Measurements from ENCODE around the gene CYP11A1. TPM values are rescaled to one million over a fixed set of nuclear protein-coding genes. Genes with fewer than 3 reads are reported as not detected.

The CYP11A1 gene
- total RNA-seq, 1 donor from 2014 or later, result 2.0 TPM

DNA sequence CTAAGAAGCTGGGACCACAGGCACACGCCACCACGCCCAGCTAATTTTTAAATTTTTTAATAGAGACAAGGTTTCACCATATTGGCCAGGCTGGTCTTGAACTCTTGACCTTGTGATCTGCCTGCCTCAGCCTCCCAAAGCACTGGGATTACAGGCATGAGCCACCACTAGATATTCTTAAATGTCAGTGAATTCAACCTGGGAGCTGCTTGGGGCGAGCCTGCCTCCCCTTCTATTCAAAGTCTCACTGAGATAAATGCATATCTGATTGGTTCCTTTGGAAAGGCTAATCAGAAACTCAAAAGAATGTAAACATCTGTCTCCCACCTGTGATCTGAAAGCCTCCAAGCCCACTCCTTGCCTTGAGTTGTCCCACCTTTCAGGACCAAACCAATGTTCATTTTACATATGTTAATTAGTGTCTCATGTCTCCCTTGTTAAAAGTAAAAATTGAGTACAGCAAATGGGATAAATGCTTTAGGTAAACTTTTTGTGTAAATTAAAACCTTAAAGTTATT lies 15.0 kb downstream of the CYP11A1 start:
- Mint-ChIP-seq H3K27me3 (peaks cover 14% of the 10 kb centered on the region), H3K4me3 (ENCODE audit: low read depth) (no peak overlapping the region), H3K4me1 (ENCODE audit: low read depth) (no peaks in the 10 kb centered on the region), H3K9me3 (ENCODE audit: low read depth) (peaks cover 17% of the 10 kb centered on the region), H3K36me3 (ENCODE audit: insufficient read depth) (peaks cover 2% of the 10 kb centered on the region), H3K27ac (peak overlapping the region; percentile 50)
- no peak for DNase-seq (ENCODE audit: low spot score, unreplicated experiment)
- TF ChIP-seq, protein P1, sequence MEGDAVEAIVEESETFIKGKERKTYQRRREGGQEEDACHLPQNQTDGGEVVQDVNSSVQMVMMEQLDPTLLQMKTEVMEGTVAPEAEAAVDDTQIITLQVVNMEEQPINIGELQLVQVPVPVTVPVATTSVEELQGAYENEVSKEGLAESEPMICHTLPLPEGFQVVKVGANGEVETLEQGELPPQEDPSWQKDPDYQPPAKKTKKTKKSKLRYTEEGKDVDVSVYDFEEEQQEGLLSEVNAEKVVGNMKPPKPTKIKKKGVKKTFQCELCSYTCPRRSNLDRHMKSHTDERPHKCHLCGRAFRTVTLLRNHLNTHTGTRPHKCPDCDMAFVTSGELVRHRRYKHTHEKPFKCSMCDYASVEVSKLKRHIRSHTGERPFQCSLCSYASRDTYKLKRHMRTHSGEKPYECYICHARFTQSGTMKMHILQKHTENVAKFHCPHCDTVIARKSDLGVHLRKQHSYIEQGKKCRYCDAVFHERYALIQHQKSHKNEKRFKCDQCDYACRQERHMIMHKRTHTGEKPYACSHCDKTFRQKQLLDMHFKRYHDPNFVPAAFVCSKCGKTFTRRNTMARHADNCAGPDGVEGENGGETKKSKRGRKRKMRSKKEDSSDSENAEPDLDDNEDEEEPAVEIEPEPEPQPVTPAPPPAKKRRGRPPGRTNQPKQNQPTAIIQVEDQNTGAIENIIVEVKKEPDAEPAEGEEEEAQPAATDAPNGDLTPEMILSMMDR (IDR thresholded peaks at IDR 0.05; ENCODE audit: unreplicated experiment), result no peak

DNA sequence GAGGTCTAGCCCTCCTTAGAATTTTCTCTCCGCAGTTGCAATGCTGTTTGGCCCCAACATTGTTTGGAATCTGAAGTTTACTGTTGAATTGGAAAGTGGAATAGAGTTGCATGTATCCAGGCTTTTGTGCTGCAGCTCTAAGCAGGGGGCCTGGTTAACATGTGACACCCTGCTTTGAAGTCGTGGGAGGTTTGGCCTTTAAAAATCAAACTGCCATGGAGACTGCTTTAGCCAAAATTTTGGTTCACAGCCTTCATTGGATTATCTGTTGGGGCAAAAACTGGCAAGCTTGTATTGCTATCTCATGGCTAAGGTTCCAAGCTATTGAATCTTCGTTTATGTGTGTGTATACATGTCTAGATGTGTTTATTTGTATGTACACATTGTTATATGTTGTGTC lies 15.8 kb downstream of the CYP11A1 start:
- Mint-ChIP-seq H3K4me3 (ENCODE audit: low read depth) (no peak overlapping the region), H3K9me3 (ENCODE audit: low read depth) (peaks cover 17% of the 10 kb centered on the region), H3K27me3 (peaks cover 14% of the 10 kb centered on the region), H3K36me3 (ENCODE audit: insufficient read depth) (peaks cover 2% of the 10 kb centered on the region), H3K27ac (no peak overlapping the region), H3K4me1 (ENCODE audit: low read depth) (no peaks in the 10 kb centered on the region)
- TF ChIP-seq, protein P1 (IDR thresholded peaks at IDR 0.05; ENCODE audit: unreplicated experiment), result no peak
- no peak for DNase-seq (ENCODE audit: low spot score, unreplicated experiment)

DNA sequence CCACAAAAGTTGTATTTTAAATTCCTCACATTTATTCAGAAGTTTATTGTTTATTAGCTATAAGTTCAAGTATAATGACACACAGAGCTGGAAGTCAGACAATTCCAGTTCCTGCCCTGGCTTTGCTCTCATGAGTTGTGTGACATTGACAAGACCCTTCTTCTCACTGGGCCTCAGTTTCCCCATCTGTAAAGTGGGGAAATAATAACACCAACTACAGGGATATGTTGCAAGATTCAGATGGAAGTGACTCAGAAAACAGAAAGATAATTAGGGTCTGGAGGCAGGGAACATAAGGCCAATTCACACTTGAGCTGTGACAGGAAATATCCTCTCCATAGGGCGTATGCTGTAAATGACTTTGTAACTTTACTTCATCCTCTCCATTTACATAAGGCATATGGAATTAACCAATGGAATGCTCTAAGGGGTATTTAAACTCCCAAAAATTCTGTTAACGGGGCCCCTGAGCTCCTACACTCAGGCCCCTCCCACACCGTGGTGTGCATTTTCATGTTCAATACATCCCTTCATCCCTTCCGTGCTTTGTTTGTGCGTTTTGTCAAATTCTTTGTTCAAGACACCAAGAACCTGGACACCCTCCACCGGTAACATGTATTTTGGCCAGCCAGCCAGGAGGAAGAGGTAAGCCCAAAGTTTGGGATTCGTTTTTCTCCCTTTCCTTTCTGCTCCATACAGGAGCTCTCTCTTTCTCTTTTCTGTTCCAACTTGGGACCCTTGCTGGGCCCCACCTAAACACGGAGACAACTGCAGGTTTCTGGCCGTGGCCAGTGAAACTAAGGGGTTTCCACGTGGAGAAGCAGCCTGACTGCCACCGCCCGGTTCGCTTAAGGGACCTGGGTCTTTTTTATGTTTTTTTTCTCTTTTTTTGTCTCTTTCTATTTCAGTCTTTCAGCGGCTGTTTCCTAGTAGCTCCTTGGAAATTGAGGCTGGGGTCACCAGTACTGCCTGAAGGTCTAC lies 16.9 kb downstream of the CYP11A1 start:
- Mint-ChIP-seq H3K4me3 (ENCODE audit: low read depth) (no peak overlapping the region), H3K9me3 (ENCODE audit: low read depth) (peaks cover 17% of the 10 kb centered on the region), H3K4me1 (ENCODE audit: low read depth) (peaks cover under 1% of the 10 kb centered on the region), H3K36me3 (ENCODE audit: insufficient read depth) (peaks cover 2% of the 10 kb centered on the region), H3K27me3 (peaks cover 12% of the 10 kb centered on the region), H3K27ac (no peak overlapping the region)
- TF ChIP-seq, protein P1 (IDR thresholded peaks at IDR 0.05; ENCODE audit: unreplicated experiment), result no peak
- DNase-seq (ENCODE audit: low spot score, unreplicated experiment), result no peak

DNA sequence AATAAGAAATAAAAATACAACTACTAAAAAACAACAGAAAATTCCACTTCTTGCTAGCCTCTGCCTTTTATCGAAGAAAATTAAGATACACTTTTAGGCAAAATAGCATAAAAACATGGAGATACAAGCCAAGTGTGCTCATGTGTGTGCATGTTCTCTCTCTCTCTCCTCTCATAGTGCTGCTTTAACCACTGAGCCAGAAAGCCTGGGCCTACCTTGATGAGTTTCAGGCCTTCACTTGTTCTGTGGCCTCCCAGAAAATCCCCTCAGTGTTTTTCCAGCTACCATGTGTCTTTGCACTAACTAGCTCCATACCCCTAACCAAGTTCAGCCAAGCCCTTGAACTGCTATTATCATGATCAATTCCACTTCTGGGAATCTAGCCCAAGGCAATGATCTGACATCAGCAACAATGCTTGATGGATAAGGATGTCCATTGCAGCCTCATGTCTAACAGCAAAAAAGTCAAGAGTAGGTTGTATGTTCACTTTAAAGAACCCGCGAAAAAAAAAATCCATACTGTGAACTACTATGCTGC lies 18.1 kb downstream of the CYP11A1 start:
- peaks cover 5% of the 10 kb centered on the region for H3K4me1 Mint-ChIP-seq (ENCODE audit: low read depth)
- peaks cover 10% of the 10 kb centered on the region for H3K27me3 Mint-ChIP-seq
- TF ChIP-seq, protein P1 (IDR thresholded peaks at IDR 0.05; ENCODE audit: unreplicated experiment), result no peak
- no peak for DNase-seq (ENCODE audit: low spot score, unreplicated experiment)
- H3K4me3 Mint-ChIP-seq (ENCODE audit: low read depth), result no peak overlapping the region
- peaks cover 7% of the 10 kb centered on the region for H3K9me3 Mint-ChIP-seq (ENCODE audit: low read depth)
- no peaks in the 10 kb centered on the region for H3K36me3 Mint-ChIP-seq (ENCODE audit: insufficient read depth)
- no peak overlapping the region for H3K27ac Mint-ChIP-seq

DNA sequence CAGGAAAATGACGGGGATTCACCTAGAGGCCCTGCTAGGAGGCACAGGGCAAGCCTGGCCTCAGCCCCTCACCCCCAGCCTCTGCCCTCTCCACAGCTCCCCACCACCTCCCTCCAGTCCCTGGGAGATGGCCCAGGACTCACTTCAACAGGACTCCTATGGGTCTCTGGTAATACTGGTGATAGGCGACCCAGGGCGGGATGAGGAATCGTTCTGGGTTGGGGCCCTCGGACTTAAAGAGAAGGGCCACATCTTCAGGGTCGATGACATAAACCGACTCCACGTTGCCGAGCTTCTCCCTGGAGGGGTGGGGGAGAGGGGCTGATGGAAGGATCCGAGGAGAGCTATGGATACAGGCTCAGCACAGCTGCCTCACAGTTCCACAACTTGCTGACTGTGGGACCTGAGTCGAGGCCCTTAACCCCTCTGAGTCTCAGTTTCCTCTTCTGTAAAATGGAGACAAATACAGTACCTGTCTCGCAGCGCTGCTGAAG lies 19.6 kb downstream of the CYP11A1 start:
- Mint-ChIP-seq H3K9me3 (ENCODE audit: low read depth) (peaks cover 3% of the 10 kb centered on the region), H3K27ac (no peak overlapping the region), H3K4me1 (ENCODE audit: low read depth) (peaks cover 5% of the 10 kb centered on the region), H3K36me3 (ENCODE audit: insufficient read depth) (no peaks in the 10 kb centered on the region), H3K4me3 (ENCODE audit: low read depth) (no peak overlapping the region), H3K27me3 (peaks cover 10% of the 10 kb centered on the region)
- TF ChIP-seq, protein P1 (IDR thresholded peaks at IDR 0.05; ENCODE audit: unreplicated experiment), result no peak
- DNase-seq (ENCODE audit: low spot score, unreplicated experiment), result no peak

Measured in progenitor cell of endocrine pancreas (in vitro differentiated cells).